ENCODE results near the gene JMJD4.

Gene JMJD4

GRCh38 chr1:227768640-227769039 is 33.5 kb upstream of the JMJD4 start:
- DNase-seq: no peak

- no peak for DNase-seq
Measured at GRCh38 chr1:227768125-227768439, 33.0 kb upstream of the JMJD4 start.

DNA sequence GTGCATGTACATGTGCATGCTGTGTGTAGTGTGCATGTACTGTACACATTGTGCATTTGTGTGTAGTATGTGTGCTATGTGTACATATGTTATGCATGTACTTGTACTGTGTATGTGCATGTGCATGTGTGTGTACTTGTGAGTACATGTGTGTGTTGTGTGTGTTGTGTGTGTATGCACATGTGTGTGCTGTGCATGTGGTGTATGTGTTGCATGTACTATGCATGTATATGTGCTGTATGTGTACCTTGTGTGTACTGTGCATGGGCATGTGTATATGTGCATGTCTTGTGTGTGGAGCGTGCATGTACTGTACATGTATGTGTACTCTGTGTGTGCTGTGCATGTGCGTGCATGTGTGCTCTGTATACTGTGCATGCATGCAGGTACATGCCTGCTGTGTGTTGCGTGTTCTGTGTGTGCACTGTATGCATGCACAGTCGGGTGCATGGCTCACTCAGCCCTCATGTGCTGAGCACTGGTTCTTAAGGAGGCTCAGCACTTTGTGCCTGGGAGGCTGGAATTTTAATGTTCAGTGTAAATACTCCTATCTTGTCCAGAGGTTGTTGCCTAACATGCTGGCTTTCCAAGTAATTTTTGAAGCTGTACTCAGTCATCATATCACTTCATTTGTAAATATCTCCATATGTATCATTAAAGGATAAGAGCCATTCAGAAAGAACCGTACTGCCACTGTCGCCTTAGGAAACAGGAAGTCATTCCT is 32.5 kb upstream of the JMJD4 start:
- DNase-seq: no peak

GRCh38 chr1:227766653-227767277 is 31.7 kb upstream of the JMJD4 start:
- no peak for DNase-seq

DNA sequence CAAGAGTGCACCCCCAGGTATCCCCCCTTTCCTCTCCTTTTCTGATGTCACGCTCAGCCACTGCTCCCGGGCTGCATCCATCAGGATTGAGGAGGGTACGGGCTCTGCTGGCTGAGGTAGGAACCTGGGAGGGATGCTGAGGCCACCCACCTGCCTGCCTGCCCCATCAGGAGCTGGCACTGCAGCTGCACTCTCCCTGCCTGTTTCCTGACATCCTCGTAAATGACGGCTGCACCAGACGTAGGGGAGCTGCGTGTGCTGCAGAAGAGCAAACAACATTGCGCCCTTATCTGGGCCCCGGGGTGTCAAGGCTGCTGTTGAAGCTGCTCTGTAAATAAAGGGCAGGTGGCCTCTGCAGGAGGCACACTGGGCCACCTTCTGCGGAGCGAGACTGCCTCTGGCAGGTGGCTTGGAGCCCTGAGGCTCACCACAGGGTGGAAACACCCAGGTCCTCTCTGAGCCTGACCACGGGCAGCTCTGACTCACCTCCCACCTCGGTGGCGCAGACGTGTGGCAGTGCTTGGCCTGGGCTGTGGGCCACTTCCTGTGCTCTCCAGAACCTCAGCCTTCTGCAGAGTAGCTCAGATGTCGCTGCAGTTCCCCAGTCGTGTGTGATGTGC is 31.0 kb upstream of the JMJD4 start:
- DNase-seq: peak; percentile 80

GRCh38 chr1:227765261-227766014 is 30.3 kb upstream of the JMJD4 start:
- DNase-seq: no peak

- no peak for DNase-seq
Measured at GRCh38 chr1:227764019-227764391, 28.9 kb upstream of the JMJD4 start.

DNA sequence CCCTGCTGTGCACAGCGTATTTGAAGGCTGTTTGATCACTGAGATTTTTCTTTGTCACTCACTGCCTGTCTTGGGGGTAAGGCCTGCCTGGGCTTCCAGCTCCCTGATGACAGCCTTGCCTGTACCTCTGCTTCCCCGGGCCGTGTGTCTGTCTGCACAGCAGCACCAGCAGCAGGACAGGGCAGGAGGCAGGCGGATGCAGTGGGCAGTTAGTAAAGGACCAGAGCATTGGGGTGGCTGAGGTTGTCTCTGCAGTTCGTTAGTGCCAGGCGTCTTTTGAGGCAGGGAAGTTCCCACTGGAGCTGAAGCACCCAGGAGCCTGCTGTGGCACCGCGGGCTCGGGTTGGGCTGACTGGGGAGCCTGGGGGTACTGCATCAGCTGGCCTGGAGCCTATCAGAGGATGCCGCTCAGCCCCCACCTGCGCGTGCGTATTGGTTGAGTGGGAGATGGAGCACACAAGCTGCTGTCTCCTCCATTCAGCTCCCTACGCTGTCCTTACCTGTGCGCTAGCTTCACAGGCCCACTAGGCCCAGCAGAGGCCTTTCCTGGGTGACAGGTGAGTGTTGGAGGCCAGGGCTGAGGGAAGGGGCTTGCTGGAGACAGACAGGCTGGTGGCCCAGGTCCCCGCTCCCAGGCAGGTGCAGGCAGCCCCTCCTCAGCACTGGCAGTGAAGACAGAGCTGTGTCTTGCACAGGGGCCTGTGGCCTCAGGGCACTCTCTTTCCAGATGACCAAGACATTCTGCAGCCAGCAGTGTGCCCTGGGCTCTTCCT is 28.3 kb upstream of the JMJD4 start:
- DNase-seq: no peak

- DNase-seq: peak; percentile 89
Measured at GRCh38 chr1:227762231-227762911, 27.3 kb upstream of the JMJD4 start.

- DNase-seq: no peak
Measured at GRCh38 chr1:227761621-227762230, 26.6 kb upstream of the JMJD4 start.

GRCh38 chr1:227760377-227760776 is 25.3 kb upstream of the JMJD4 start:
- no peak for DNase-seq

DNA sequence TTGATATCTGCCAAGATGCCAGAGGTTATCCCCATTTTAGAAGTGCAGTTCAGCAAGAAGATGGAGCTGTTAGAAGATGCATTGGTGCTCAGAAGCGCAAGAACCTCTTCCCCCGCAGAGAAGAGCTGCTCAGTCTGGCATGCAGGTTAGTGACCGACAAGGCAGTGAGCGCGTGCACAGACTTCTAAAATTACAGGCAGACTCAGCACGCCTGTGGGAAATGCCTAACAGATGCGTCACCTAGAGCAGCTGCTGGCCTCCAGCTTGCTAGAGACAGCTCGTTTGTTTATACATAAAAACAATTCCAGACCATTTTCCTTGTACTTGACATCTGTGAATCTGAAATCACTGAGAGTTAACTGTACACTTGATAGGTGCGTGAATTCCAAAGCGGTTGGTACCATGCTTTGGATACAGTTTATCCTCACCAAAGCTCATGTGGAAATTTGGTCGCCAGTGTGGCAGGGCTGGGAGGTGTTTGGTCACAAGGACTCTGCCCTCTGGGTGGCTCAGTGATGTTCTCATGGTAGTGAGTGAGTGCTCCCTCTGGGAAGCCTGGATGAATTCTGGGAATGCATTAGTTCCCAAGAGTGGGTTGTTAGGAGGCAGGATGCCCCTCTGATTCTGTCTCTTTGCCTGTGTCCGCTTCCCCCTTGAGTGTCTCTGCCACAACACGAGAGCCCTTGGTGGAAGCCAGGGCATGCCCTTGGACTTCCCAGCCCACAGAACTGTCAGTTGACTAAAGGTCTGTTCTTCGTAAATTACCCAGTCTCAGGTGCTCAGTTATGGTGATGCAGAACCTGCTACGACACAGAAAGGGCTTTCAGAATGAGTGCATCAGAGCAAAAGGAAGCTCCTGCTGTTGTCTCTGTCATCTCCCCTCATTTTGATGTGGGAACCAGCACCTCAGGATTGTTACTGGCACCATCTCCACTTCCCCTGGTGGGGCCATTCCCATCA is 24.5 kb upstream of the JMJD4 start:
- DNase-seq: no peak

GRCh38 chr1:227758366-227758765 is 23.3 kb upstream of the JMJD4 start:
- DNase-seq: no peak

GRCh38 chr1:227757781-227758180 is 22.7 kb upstream of the JMJD4 start:
- no peak for DNase-seq

DNA sequence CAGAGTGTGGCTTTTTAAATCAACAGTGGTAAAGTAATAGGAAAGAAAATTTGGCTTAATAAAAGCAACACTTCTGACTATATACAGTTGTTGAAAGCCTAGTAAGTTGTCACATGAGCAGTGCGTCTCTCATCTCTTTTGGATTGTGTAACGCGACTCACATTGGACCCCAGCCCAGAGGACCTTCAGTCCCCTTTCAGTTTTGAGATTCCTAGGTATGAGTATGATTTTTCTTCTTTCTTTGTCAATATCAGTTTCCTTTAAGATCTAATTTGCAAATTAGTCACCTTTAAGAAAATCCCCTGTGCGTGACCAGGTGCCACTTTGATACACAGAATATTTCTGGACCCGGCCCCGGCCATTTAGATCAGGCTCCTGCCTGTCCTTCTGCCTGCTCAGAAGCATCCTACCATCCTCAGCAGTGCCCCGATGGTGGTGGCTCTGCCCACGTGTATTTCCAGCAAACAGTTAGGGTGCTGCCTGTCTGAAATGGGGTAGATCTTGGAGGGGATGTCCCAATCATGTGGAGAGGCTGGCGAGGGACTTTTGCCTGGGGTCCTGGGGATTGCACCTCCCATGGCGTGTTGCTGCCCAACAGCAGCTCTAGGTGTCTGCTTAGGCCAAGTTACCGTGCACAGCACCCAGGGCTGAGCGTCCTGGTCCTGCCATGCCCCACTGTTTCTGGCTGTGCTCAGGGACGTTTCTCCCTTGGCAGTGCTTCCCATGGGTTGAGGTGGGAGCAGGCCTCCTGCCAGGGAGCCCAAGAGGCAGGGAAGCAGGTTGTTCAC is 21.3 kb upstream of the JMJD4 start:
- DNase-seq: no peak

- DNase-seq: no peak
Measured at GRCh38 chr1:227754958-227755357, 19.9 kb upstream of the JMJD4 start.

DNA sequence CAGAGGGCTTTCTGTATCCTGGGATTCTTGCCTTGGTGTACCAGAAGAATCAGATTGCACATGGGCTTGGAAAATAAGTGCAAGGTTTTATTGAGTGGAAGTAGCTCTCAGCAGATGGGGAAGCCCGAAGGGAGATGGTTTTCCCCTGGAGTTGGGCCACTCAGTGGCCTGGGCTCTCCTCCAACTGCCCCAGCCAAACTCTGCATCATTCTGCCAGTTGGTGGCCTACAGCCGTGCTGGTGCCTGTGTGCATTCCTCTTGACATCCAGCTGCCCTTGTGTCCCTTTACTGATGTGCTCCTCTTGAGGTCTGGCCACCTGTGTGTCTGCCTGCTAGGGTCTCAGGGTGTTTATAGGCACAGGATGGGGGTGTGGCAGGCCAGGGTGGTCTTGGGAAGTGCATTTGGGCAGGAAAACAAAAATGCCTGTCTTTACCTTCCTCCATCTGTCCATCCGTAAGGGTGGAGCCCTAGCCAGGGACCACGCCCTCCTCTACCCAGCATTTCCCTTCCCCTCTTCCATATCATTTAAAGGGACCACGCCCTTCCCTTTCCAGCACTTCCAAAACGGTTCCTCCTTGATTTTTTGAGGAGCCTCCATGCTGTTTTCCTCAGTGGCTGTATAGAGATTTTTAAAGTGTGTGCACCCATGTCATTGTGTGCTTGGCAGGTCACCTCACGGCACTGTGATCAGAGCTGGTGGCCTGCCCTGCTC is 19.1 kb upstream of the JMJD4 start:
- DNase-seq: no peak

- DNase-seq: no peak
Measured at GRCh38 chr1:227749916-227750710, 15.0 kb upstream of the JMJD4 start.

All from activated CD8-positive, alpha-beta memory T cell treated with anti-CD3 and anti-CD28 coated beads, Interleukin-2, amount 50 U/mL, for 48 hours (primary cell).